ENCODE results near the gene C4BPA. TPM values are rescaled to one million over a fixed set of nuclear protein-coding genes. Genes with fewer than 3 reads are reported as not detected.

The C4BPA gene
- total and polyA plus RNA-seq, 10 of the 15 experiments (the other 5 are each of a cell fraction or from before 2014, with no cell fraction given), result 0.31 TPM; not detected in 9

DNA sequence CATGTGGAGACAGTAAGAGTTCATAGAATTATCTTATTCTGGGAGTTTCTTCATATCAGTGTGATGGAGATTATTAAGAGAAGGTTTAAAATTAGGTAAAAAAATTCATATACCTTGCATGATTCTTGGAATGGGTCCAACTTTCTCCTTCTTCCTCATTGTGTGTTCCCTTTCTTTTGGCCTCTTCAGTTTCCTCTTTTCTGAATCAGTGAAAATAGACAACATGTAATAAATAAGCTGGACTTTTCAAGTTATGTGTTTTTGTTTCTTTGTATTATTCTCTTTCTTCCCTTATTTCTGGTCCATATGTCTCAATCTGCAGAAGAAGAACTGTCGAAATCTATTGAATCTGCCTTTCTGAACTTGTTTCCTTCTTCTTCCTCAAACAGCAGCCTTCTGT, 30.5 kb downstream of the C4BPA start:
- DNase-seq (ENCODE audit: low read depth, low spot score) (no peak), ATAC-seq (no peak), FAIRE-seq (no peak)
- Histone ChIP-seq H3K27me3 (replicated peaks in 1 of 2; ENCODE audit: control insufficient read depth in 2 of 2, insufficient read depth in 2 of 2, low read length in 1 of 2) (no peaks in the 10 kb centered on the region; a peak in 2 of 4 replicates), H3K36me3 (ENCODE audit: control insufficient read depth in 2 of 2, insufficient read depth in 2 of 2, low read length in 1 of 2) (no peaks in the 10 kb centered on the region), H3K9me3 (replicated peaks; ENCODE audit: control insufficient read depth, insufficient read depth, low read length) (no peaks in the 10 kb centered on the region), H3K4me3 (no peak overlapping the region), H3K79me2 (ENCODE audit: control insufficient read depth, insufficient read depth, low read length) (no peaks in the 10 kb centered on the region), H2AFZ (ENCODE audit: control insufficient read depth, low read depth, low read length) (no peak overlapping the region), H3K9ac (ENCODE audit: control insufficient read depth, insufficient read depth, low read length) (no peak overlapping the region), H3K4me1 (ENCODE audit: control insufficient read depth, insufficient read depth, low read length) (no peaks in the 10 kb centered on the region), H3K27ac (ENCODE audit: control insufficient read depth, insufficient read depth) (no peak overlapping the region), H4K20me1 (ENCODE audit: control insufficient read depth, insufficient read depth) (no peaks in the 10 kb centered on the region), H3K4me2 (ENCODE audit: control insufficient read depth, insufficient read depth) (no peak overlapping the region)
- ChIA-PET POLR2A (no interaction called here), SMC1A (ENCODE audit: uncharacterized antibody, unreplicated experiment) (no interaction called here), CTCF (no interaction called here), RAD21 (ENCODE audit: unreplicated experiment) (no interaction called here)
- intact Hi-C loops (cut with micrococcal nuclease; ENCODE audit: unreplicated experiment) (no loop called here), in situ Hi-C loops (cut with MboI) (no loop called here)
- BruUV-seq (replicated peaks), result no TSS peak
- TF ChIP-seq SREBF1 (IDR thresholded peaks at IDR 0.05; ENCODE audit: low read length), result no peak
- TF ChIP-seq CBFB (IDR thresholded peaks at IDR 0.05; ENCODE audit: low read depth), result no peak
- WGBS (ENCODE audit: insufficient coverage, insufficient replicate concordance, low lambda C conversion rate, missing lambda C conversion rate), result 35% methylated on average over 1 of the region's 1 CpG

GRCh38 chr1:207139616-207140015, 35.6 kb downstream of the C4BPA start:
- Histone ChIP-seq H3K36me3 (ENCODE audit: control insufficient read depth in 2 of 2, insufficient read depth in 2 of 2, low read length in 1 of 2) (no peaks in the 10 kb centered on the region), H3K27ac (ENCODE audit: control insufficient read depth, insufficient read depth) (no peak overlapping the region), H3K9me3 (replicated peaks; ENCODE audit: control insufficient read depth, insufficient read depth, low read length) (no peaks in the 10 kb centered on the region), H2AFZ (ENCODE audit: control insufficient read depth, low read depth, low read length) (no peak overlapping the region), H4K20me1 (ENCODE audit: control insufficient read depth, insufficient read depth) (no peaks in the 10 kb centered on the region), H3K27me3 (replicated peaks in 1 of 2; ENCODE audit: control insufficient read depth in 2 of 2, insufficient read depth in 2 of 2, low read length in 1 of 2) (no peaks in the 10 kb centered on the region; a peak in 3 of 4 replicates), H3K4me1 (ENCODE audit: control insufficient read depth, insufficient read depth, low read length) (no peaks in the 10 kb centered on the region), H3K9ac (ENCODE audit: control insufficient read depth, insufficient read depth, low read length) (no peak overlapping the region), H3K79me2 (ENCODE audit: control insufficient read depth, insufficient read depth, low read length) (no peaks in the 10 kb centered on the region), H3K4me2 (ENCODE audit: control insufficient read depth, insufficient read depth) (no peak overlapping the region), H3K4me3 (no peak overlapping the region)
- no TSS peak for BruUV-seq (replicated peaks)
- ATAC-seq, result no peak
- 36% methylated on average over 1 of the region's 1 CpG for WGBS (ENCODE audit: insufficient coverage, insufficient replicate concordance, low lambda C conversion rate, missing lambda C conversion rate)
- intact Hi-C loops (cut with micrococcal nuclease; ENCODE audit: unreplicated experiment) (no loop called here), in situ Hi-C loops (cut with MboI) (no loop called here)
- ChIA-PET SMC1A (ENCODE audit: uncharacterized antibody, unreplicated experiment) (interaction anchor here (1.2 kb wide), 1 partner anchor 68 kb away, joined by 3 read pairs; no protein-coding TSS in a partner anchor), RAD21 (ENCODE audit: unreplicated experiment) (no interaction called here), CTCF (no interaction called here), POLR2A (no interaction called here)
- TF ChIP-seq NRF1 (conservative IDR thresholded peaks at IDR 0.05; ENCODE audit: low read depth, low read length) (no peak), EZH2 (IDR thresholded peaks at IDR 0.05; ENCODE audit: borderline replicate concordance, control insufficient read depth, low read depth, low read length) (no peak), MXI1 (IDR thresholded peaks at IDR 0.05; ENCODE audit: low read depth, low read length) (no peak), ASH2L (IDR thresholded peaks at IDR 0.05; ENCODE audit: borderline replicate concordance, low read depth) (no peak), FOXM1 (IDR thresholded peaks at IDR 0.05; ENCODE audit: low read depth, low read length) (no peak), BMI1 (IDR thresholded peaks at IDR 0.05; ENCODE audit: borderline replicate concordance) (no peak), TAF1 (IDR thresholded peaks at IDR 0.05; ENCODE audit: borderline replicate concordance, low read depth, low read length) (no peak), NFIC (IDR thresholded peaks at IDR 0.05; ENCODE audit: low read depth, low read length) (no peak), WRNIP1 (IDR thresholded peaks at IDR 0.05; ENCODE audit: borderline replicate concordance, low read depth, low read length) (no peak), TCF12 (IDR thresholded peaks at IDR 0.05; ENCODE audit: low read depth, low read length) (no peak), HCFC1 (IDR thresholded peaks at IDR 0.05; ENCODE audit: low read length) (no peak), SUZ12 (IDR thresholded peaks at IDR 0.05; ENCODE audit: unreplicated experiment) (no peak), POLR2AphosphoS2 (IDR thresholded peaks at IDR 0.05; ENCODE audit: low read depth, low read length) (no peak), EP300 (IDR thresholded peaks at IDR 0.05; ENCODE audit: borderline replicate concordance in 1 of 2, control insufficient read depth in 1 of 2, low read depth in 2 of 2, low read length in 2 of 2) (no peak)
- DNase-seq (ENCODE audit: low read depth, low spot score), result no peak
- FAIRE-seq, result no peak
